Measurements from ENCODE around the gene ASS1.

The ASS1 gene

GRCh38 chr9:130490981-130491380 is 46.2 kb downstream of the ASS1 start:
- FAIRE-seq: no peak
- no peak for DNase-seq (ENCODE audit: extremely low spot score, insufficient read length, low read depth)

- DNase-seq (ENCODE audit: extremely low spot score, insufficient read length, low read depth): no peak
- no peak for FAIRE-seq
Measured at GRCh38 chr9:130491830-130492482, 47.2 kb downstream of the ASS1 start.

- no peak for FAIRE-seq
- DNase-seq (ENCODE audit: extremely low spot score, insufficient read length, low read depth): no peak
Measured at GRCh38 chr9:130493021-130493420, 48.3 kb downstream of the ASS1 start.

- DNase-seq (ENCODE audit: extremely low spot score, insufficient read length, low read depth) (no peak), FAIRE-seq (no peak)
Measured at GRCh38 chr9:130493476-130493875, 48.7 kb downstream of the ASS1 start.

GRCh38 chr9:130495067-130495466 is 50.3 kb downstream of the ASS1 start:
- FAIRE-seq (no peak), DNase-seq (ENCODE audit: extremely low spot score, insufficient read length, low read depth) (no peak)

GRCh38 chr9:130497139-130497538 is 52.4 kb downstream of the ASS1 start:
- FAIRE-seq (no peak), DNase-seq (ENCODE audit: extremely low spot score, insufficient read length, low read depth) (no peak)

- DNase-seq (ENCODE audit: extremely low spot score, insufficient read length, low read depth) (no peak), FAIRE-seq (no peak)
Measured at GRCh38 chr9:130498298-130498917, 53.6 kb downstream of the ASS1 start.

- DNase-seq (ENCODE audit: extremely low spot score, insufficient read length, low read depth) (no peak), FAIRE-seq (no peak)
Measured at GRCh38 chr9:130498918-130499698, 54.3 kb downstream of the ASS1 start.

- no peak for FAIRE-seq
- DNase-seq (ENCODE audit: extremely low spot score, insufficient read length, low read depth): no peak
Measured at GRCh38 chr9:130499804-130500263, 55.1 kb downstream of the ASS1 start.

- no peak for FAIRE-seq
Measured at GRCh38 chr9:130500340-130501180, 55.8 kb downstream of the ASS1 start.

GRCh38 chr9:130501639-130502038 is 56.9 kb downstream of the ASS1 start:
- DNase-seq (ENCODE audit: extremely low spot score, insufficient read length, low read depth) (no peak), FAIRE-seq (no peak)

More at GRCh38 chr9:130500340-130501180, 55.8 kb downstream of the ASS1 start:
- no peak for DNase-seq (ENCODE audit: extremely low spot score, insufficient read length, low read depth)

- DNase-seq (ENCODE audit: extremely low spot score, insufficient read length, low read depth) (no peak), FAIRE-seq (no peak)
Measured at GRCh38 chr9:130508218-130508617, 63.5 kb downstream of the ASS1 start.

GRCh38 chr9:130512199-130512598 is 67.4 kb downstream of the ASS1 start:
- no peak for FAIRE-seq
- DNase-seq (ENCODE audit: extremely low spot score, insufficient read length, low read depth): no peak

- FAIRE-seq (no peak), DNase-seq (ENCODE audit: extremely low spot score, insufficient read length, low read depth) (no peak)
Measured at GRCh38 chr9:130513078-130513477, 68.3 kb downstream of the ASS1 start.

- no peak for FAIRE-seq
- DNase-seq (ENCODE audit: extremely low spot score, insufficient read length, low read depth): no peak
Measured at GRCh38 chr9:130518233-130518632, 73.5 kb downstream of the ASS1 start.

- DNase-seq (ENCODE audit: extremely low spot score, insufficient read length, low read depth) (no peak), FAIRE-seq (no peak)
Measured at GRCh38 chr9:130518943-130519799, 74.4 kb downstream of the ASS1 start.

GRCh38 chr9:130519927-130520326 is 75.2 kb downstream of the ASS1 start:
- DNase-seq (ENCODE audit: extremely low spot score, insufficient read length, low read depth): no peak
- no peak for FAIRE-seq

GRCh38 chr9:130521715-130522114 is 77.0 kb downstream of the ASS1 start:
- DNase-seq (ENCODE audit: extremely low spot score, insufficient read length, low read depth) (no peak), FAIRE-seq (no peak)

- no peak for FAIRE-seq
- no peak for DNase-seq (ENCODE audit: extremely low spot score, insufficient read length, low read depth)
Measured at GRCh38 chr9:130522233-130522808, 77.6 kb downstream of the ASS1 start.

Data from GM18507 (cell line).